Cortex of kidney (tissue), 1 donor: ENCODE results near the gene OR5T3.
"Not testable (repeated sequence)": the region's sequence is repeated elsewhere in the genome, so short reads cannot be mapped to it uniquely, and the experiment has no call there.

Source experiments
- DNase-seq: peaks from one replicate; lab custom pipeline; 2025; lab: John Stamatoyannopoulos, UW

OR5T3 gene

DNA sequence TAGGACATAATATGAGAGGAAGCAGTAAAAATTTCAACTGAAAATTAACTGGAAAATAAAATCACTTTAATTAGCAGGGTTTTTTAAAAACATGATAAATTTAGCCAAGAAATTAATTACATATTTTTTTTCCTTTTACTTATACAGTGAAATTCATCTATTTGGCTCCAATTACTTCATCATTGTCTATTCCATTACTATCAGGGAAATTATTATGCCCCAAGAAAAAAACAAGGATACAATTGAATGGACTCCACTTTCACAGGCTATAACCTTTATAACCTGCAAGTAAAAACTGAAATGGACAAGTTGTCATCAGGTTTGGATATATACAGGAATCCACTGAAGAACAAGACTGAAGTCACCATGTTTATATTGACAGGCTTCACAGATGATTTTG is at the start of gene OR5T3:
OR5T3 (plus strand) TSS at position 301 of the 400 bp plus-strand sequence; CDS start at position 301, 0 bp downstream.
- DNase-seq: no peak

DNA sequence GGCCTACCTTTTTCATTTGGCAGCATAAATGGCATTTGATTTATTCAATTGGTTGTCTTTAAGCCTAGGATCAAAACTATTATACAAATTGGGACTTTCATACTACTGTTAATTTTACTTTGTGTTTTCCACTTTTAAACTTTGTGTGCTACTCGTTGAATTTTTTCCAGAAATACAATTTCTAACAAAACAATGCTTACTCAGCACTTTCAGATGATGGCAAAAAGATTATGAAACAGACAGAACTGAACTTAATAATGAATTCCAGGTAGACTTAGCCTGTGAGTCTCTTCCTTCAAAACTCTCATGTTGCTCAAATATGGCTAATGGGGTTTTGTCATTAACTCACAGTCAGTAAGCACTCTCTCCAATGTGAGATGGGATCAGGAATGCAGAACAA is 44.3 kb upstream of the OR5T3 start:
- no peak for DNase-seq

DNA sequence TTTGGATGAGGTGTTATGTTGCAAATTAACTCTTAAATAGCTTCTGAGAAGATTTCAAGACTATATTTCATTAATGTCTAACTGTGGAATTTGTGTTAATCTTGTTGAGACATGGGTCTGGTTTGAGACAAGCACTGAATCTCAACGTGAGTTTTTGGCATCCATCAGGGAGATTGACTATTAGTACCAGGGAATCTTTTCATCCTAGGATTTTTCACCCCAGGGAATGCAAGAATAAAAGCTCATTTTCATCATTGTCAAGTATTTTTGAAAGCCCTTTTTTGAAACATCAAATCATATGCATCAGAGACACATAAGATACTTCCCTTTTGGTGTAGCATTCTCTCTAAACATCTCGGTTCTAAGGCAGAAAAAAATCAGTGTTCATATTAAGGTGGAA is 37.5 kb upstream of the OR5T3 start:
- no peak for DNase-seq

- not testable (repeated sequence) for DNase-seq
Measured at GRCh38 chr11:56219735-56220134, 32.3 kb upstream of the OR5T3 start.

- no peak for DNase-seq
Measured at GRCh38 chr11:56234155-56234554, 17.9 kb upstream of the OR5T3 start, which contains the start of gene OR5T2. Gene OR5T2 (minus strand): TSS chr11:56234255. CDS start chr11:56233062, 1,193 bp downstream.

DNA sequence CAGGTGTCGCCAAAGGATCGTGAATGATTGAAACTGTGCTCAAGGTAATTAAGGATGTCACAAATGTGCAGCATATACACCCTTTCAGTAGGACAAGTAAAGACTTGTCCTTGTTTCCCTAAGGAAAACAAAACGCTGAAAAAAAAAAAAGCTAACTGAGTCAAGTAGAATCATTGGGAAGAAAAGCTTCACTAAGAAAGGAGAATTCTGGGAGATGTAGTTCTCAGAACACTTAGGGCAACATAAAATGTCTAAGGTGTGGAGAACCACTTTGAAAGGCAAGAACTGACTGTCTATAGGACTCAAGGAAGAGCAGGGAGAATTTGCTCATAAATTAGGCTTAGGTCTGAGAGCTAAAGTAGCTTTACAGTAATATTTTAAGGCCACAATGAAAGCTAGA is 19.0 kb downstream of the OR5T3 start:
- no peak for DNase-seq

- no peak for DNase-seq
Measured at GRCh38 chr11:56273854-56274253, 21.8 kb downstream of the OR5T3 start, which contains the start of gene OR5T1. Gene OR5T1 (plus strand): TSS chr11:56274154. CDS start chr11:56275639, 1,485 bp downstream.

DNA sequence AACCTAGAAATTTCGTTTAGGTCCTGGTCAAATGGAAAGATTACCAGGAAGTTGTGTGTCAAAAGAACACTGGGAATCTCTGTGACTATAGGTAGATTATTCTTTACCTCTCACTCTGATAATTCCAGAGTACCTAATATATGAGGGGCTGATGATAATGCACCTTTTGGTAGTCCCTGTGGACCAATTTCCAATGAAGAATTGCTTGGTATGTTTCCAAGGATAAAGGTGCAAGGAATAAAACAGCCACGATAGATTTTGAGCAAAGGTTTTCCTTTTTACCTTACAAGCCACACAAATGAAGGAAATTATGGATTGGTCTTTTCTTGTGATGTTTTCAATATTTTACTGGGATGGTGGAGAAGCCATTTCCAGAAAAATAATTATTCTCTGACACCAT is 40.1 kb downstream of the OR5T3 start, which contains the start of gene OR8H1:
OR8H1 (minus strand) TSS at position 101 of the 400 bp plus-strand sequence. CDS start 1,192 bp downstream, outside the sequence.
- no peak for DNase-seq

DNA sequence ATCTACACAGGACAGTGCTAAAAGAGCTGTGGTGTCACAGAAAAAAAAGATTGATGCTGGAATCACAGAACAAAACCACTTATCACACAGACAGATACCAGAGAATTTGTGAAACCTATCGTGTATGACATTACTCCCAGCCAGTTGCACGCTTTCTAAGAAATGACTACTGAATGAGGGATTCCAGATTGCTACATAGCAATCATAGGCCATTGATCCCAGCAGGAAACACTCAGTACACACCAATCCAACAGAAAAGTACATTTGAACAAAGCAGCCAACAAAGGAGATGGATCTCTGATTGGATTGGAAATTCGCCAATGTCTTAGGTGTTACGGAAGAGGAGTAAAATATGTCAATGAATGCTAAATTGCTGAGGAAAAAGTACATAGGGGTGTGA is 44.8 kb downstream of the OR5T3 start:
- DNase-seq: no peak
